Measurements from ENCODE around the gene ZNF688.
A peak's percentile ranks its signal among the peaks of the same experiment; 100 is the strongest.

GRCh38 chr16:30557707-30557956 is 13.9 kb downstream of the ZNF688 start:
- TF ChIP-seq POLR2A (IDR thresholded peaks at IDR 0.05), result no peak
- peak in 1 of 11 experiments; percentile 14 for TF ChIP-seq CTCF (IDR thresholded peaks at IDR 0.05 in 8 of 11, conservative IDR thresholded peaks at IDR 0.05 in 3 of 11)
- TF ChIP-seq POLR2AphosphoS5 (IDR thresholded peaks at IDR 0.05), result no peak

All from spleen (tissue), 7 donors.